Measurements from ENCODE around the gene YKT6. TPM values are rescaled to one million over a fixed set of nuclear protein-coding genes. Genes with fewer than 3 reads are reported as not detected.

YKT6 gene
- total and polyA plus RNA-seq, 2 donors (not counting 3 experiments of a cell fraction or from before 2014, with no cell fraction given) = 117 to 120 TPM

- dilution Hi-C loops (cut with MboI; ENCODE audit: extremely low pct_ligation_motif_present, low sequenced_read_pairs) (no loop called here), intact Hi-C loops (cut with micrococcal nuclease) (no loop called here)
- Histone ChIP-seq H3K4me2 (ENCODE audit: insufficient read depth, low read length) (no peak overlapping the region), H3K27ac (ENCODE audit: insufficient read depth, low read depth, low read length) (no peak overlapping the region), H3K79me2 (ENCODE audit: control insufficient read depth, insufficient read depth, low read length) (no peaks in the 10 kb centered on the region), H3K9me3 (replicated peaks; ENCODE audit: control insufficient read depth, insufficient read depth, low read length) (no peaks in the 10 kb centered on the region), H2AFZ (ENCODE audit: low read depth, low read length) (no peak overlapping the region), H3K27me3 (ENCODE audit: control insufficient read depth in 2 of 2, insufficient read depth in 2 of 2, low read length in 2 of 2) (peaks cover 8% of the 10 kb centered on the region in 2 experiments), H3K36me3 (ENCODE audit: control insufficient read depth in 2 of 2, extremely low read depth in 1 of 2, insufficient read depth in 2 of 2, low read length in 2 of 2) (no peaks in the 10 kb centered on the region), H3K4me1 (ENCODE audit: control insufficient read depth, extremely low read depth, insufficient read depth, low read length) (no peaks in the 10 kb centered on the region), H4K20me1 (replicated peaks; ENCODE audit: control insufficient read depth, extremely low read depth, insufficient read depth, low read length) (no peaks in the 10 kb centered on the region), H3K4me3 (replicated peaks in 1 of 3; ENCODE audit: insufficient read depth in 1 of 3, low read depth in 1 of 3, low read length in 3 of 3) (no peak overlapping the region), H3K9me1 (replicated peaks; ENCODE audit: control insufficient read depth, extremely low read depth, insufficient read depth, low read length) (no peaks in the 10 kb centered on the region), H3K9ac (replicated peaks; ENCODE audit: extremely low read depth, insufficient read depth, low read length) (no peak overlapping the region)
- TF ChIP-seq MYC (IDR thresholded peaks at IDR 0.05; ENCODE audit: low read depth, low read length) (no peak), JUN (IDR thresholded peaks at IDR 0.05; ENCODE audit: borderline replicate concordance, insufficient read depth, insufficient read length, low read depth) (no peak), GATA2 (IDR thresholded peaks at IDR 0.05; ENCODE audit: insufficient read depth, insufficient read length, low read depth, low read length) (no peak), CTCF (IDR thresholded peaks at IDR 0.05; ENCODE audit: extremely low read depth in 1 of 2, insufficient read depth in 1 of 2, low read depth in 1 of 2, low read length in 2 of 2) (no peak), POLR2A (IDR thresholded peaks at IDR 0.05; ENCODE audit: low read depth, low read length) (no peak), POLR2AphosphoS5 (IDR thresholded peaks at IDR 0.05; ENCODE audit: insufficient read depth, low read depth, low read length) (no peak), MAX (IDR thresholded peaks at IDR 0.05; ENCODE audit: insufficient read depth, insufficient read length) (no peak), EZH2 (IDR thresholded peaks at IDR 0.05; ENCODE audit: borderline replicate concordance, low read depth, low read length, severe bottlenecking) (no peak), FOS (IDR thresholded peaks at IDR 0.05; ENCODE audit: borderline replicate concordance, insufficient read depth, low read length) (no peak)
- no TSS peak for BruUV-seq (replicated peaks)
- ChIA-PET CTCF (no interaction called here), POLR2A (no interaction called here)
- FAIRE-seq (no peak), DNase-seq (ENCODE audit: low read depth, low spot score) (no peak)
Measured at GRCh38 chr7:44151956-44152355, 48.8 kb upstream of the YKT6 start.

Measured in endothelial cell of umbilical vein (primary cell).